GM12801 (cell line): ENCODE data around the gene RNPS1.

Source experiments
- CTCF ChIP-seq: IDR thresholded peaks from one replicate; pipeline ENCODE4 v1.5.1; 2011; ENCODE audit warnings: control low read depth; ENCODE audit not compliant: insufficient read length; ENCODE audit errors: extremely low read depth

Gene RNPS1, protein sequence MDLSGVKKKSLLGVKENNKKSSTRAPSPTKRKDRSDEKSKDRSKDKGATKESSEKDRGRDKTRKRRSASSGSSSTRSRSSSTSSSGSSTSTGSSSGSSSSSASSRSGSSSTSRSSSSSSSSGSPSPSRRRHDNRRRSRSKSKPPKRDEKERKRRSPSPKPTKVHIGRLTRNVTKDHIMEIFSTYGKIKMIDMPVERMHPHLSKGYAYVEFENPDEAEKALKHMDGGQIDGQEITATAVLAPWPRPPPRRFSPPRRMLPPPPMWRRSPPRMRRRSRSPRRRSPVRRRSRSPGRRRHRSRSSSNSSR

DNA sequence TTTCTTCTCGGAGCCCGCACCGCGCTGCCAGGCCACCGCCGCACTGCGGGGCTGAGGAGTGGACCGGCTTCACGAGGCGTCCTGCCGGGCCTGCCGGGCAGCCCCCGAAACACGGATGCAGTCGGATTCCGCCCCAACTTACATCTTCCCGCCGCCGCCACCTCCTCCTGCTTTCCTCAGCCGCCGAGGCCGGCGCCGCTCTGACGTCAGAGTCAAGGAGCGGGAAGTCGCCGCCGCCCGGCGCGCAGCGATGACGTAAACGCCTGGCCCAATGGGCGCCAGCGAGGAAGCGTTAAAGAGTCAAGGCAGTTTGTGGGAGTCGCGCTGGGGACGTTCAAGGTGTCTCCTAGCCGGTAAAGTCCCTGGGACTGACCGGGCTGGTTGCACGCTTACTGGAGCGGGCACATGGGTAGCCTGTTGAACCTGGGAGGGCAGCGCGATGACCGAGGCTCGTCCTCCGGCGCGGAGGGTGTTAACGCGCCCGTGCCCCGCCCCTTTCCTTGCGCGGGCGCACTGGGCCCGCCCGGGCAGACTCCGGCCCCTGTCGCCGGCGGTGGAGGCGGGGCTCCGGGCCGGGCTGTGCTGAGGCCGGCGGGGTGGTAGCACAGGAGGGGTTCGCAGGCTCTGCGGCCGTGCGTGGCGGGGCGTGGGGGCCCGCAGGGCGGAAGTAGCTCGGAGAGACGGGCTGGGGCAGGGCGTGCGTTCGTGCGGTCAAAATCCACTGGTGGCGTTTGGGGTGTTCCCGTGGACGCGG is at the start of gene RNPS1:
TSS of gene RNPS1 (minus strand) at position 214 of the 754 bp plus-strand sequence. CDS start 3,483 bp downstream, outside the sequence.
- TF ChIP-seq CTCF: no peak

DNA sequence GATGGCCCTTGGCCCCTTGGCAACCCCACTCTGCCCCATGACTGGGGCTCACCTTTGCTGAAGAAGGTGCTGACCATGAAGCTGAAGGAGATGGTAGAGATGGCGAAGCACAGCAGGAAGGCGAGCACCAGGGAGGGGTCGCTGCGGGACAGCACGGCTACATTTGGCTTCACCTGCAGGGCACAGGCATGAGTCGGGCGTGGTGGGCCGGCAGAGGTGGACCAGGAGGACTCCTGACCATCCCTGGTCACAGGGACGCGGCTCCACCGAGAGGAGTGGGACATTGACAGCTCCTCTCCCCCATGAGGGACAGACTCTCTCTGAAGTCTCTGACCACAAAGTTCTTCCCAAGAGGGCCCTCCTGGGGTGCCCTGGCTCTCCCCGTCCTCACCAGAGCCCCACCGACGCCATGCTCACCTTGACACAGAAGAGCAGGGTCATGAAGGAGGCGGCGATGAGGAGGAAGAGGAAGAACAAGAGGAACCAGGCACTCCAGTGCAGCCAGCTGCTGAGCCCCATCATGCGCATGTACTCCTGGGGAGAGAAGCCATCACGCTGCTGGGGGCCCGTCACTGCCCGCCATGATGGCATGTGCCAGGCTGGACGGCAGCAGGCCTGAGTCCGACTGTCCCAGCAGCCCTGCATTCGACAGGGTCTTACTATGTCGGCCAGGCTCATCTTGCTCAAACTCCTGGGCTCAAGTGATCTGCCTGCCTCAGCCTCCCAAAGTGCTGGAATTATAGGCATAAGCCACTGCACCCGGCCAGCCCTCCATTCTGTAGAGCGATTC is 49.5 kb upstream of the RNPS1 start:
- no peak for TF ChIP-seq CTCF

DNA sequence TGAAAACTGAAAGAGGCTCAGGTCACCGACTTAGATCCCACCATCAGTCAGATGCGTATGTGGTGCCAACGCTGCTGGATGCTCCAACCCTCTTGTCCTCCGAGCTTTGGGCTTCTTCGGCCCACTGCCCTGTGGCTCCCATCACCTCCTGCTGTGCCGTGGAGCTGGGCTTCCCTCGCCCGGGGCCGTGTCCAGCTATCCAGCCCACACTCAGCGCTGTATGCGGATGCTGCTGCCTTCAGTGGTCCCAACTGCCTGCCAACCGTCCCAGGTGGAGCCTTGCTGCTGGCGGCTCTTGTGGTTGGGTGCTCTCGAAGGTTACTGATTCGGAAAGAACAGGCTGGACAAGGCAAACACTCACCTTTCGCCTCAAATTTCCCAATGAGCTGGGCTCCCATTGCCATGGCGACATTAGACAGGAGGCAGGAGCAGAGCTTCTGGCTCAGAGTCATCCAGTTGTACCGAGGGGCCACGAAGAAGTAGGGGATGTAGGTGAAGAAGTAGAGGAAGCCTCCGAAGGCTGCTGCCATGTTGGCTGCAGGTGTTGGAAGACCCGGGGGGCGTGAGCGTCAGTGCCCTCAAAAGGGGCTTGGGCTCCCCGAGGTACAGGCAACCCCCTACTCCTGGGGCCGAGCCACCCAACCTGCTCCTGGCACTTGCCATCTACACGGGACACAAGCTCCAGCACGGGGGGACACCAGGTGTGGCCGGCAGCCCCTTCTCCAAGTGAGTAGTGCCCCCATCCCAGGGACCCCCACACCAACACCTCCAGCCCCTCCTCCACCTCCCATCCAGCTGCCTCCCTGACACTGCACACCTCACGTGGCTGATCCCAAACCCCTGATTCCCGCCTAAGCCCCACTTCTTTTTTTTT is 40.4 kb upstream of the RNPS1 start:
- no peak for TF ChIP-seq CTCF

GRCh38 chr16:2299915-2300192 is 31.9 kb upstream of the RNPS1 start:
- no peak for TF ChIP-seq CTCF

DNA sequence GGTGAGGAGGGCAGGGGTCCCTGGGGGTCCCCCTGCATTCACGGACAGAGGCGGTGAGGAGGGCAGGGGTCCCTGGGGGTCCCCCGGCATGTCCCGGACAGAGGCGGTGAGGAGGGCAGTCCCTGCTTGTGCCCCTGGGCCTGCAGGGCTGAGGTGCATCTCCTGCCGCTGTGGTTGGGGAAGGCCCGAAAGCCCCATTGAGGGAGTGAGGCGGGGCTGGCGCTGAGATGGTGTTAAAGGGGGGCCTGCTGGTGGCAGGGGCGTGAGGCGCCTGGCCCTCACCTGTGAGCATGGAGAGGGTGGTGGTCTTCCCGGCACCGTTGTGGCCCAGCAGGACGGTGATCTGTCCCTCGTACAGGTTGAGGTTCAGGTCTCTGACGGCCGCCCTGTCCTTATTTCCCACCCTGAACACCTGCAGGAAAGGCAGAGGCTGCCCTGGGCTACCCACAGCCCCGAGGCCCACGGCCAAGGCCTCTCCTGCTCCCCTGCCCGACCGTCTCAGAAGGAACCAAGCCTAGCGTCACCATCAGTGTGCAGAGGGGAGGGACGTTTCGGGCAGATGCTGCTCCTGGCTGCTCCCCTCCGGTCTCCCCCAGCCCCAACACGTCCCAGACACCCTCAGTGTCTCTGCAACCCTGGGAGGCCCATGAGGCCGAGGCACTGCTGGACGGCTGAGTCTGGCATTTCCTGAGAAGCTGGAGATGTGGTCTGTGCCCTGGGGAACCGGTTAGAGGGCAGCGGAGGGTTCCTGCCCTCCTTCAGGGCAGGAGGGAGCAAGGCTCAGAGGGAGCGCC is 31.4 kb upstream of the RNPS1 start:
- no peak for TF ChIP-seq CTCF

DNA sequence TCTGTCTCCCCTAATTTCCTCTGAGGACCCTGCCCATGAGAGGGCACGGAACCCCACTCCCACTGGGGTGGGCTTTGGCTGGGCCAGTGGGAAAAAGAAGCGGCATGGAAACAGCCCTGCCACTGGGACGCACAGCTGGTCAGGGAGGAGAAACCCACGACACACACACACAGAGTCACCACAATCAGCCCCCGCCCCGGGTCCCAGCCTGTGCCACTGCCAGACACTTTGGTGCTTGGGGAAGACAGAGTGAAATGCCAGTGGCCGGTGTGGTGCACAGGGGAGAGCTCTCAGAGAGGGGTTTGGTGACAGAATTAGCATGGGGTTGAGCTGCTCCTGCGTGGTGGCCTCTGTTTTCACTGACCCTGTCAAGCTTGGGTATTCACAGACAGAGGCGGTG is 30.7 kb upstream of the RNPS1 start:
- no peak for TF ChIP-seq CTCF
